IMR-90 (cell line): ENCODE data around the gene PARVB. TPM values are rescaled to one million over a fixed set of nuclear protein-coding genes. Genes with fewer than 3 reads are reported as not detected.

ENCODE experiments used
- ATAC-seq: fragments of 200-7000 bp; cut with Tn5 transposase; 2 replicates; pipeline ENCODE4 v1.9.1; 2020; ENCODE audit warnings: low read depth, mild to moderate bottlenecking, moderate library complexity
- BruUV-seq: library from RNA; stranded (reverse); fragments of 400-500 nt; replicated peaks from 2 replicates; lab custom pipeline; 2021; lab: Mats Ljungman, UMichigan
- CTCF ChIA-PET: fragments of 300-600 bp; formaldehyde crosslinking; extraction: SDS; loops from one replicate; lab custom pipeline; 2021; ENCODE audit warnings: antibody characterized with exemption; lab: Yijun Ruan, JAX
- POLR2A ChIA-PET: fragments of 300-600 bp; sonication (Branson Sonifier 250); formaldehyde crosslinking; loops from one replicate; lab custom pipeline; 2022; ENCODE audit warnings: antibody characterized with exemption; ENCODE audit not compliant: unreplicated experiment; lab: Charles Lee
- DNase-seq: peaks from one replicate; pipeline ENCODE4 v3.0.0; 2013
- H2AFZ ChIP-seq: replicated peaks from 2 replicates; pipeline ENCODE3; 2013; ENCODE audit warnings: low read length, mild to moderate bottlenecking; ENCODE audit not compliant: poor library complexity
- H2AK5ac ChIP-seq: 2 replicates; pipeline ENCODE4 v1.6.1; 2013; ENCODE audit warnings: low read depth, low read length, inconsistent platforms
- H2AK9ac ChIP-seq: replicated peaks from 2 replicates; pipeline ENCODE3; 2013; ENCODE audit warnings: mild to moderate bottlenecking, low read depth, low read length, moderate library complexity; ENCODE audit not compliant: poor library complexity
- H2BK120ac ChIP-seq: 2 replicates; pipeline ENCODE4 v1.6.1; 2013; ENCODE audit warnings: low read depth, low read length, inconsistent platforms
- H2BK15ac ChIP-seq: 3 replicates; pipeline ENCODE4 v1.6.1; 2013; ENCODE audit warnings: low read depth, low read length, inconsistent platforms
- H2BK20ac ChIP-seq: 2 replicates; pipeline ENCODE4 v1.6.1; 2013; ENCODE audit warnings: low read depth, mild to moderate bottlenecking, inconsistent platforms, low read length, moderate library complexity
- H2BK5ac ChIP-seq: 2 replicates; pipeline ENCODE4 v1.6.1; 2013; ENCODE audit warnings: mild to moderate bottlenecking, low read depth, low read length, inconsistent platforms; ENCODE audit not compliant: poor library complexity, severe bottlenecking
- H3K14ac ChIP-seq: replicated peaks from 2 replicates; pipeline ENCODE4 v1.6.1; 2013; ENCODE audit warnings: low read depth, low read length, inconsistent platforms
- H3K18ac ChIP-seq: 2 replicates; pipeline ENCODE4 v1.6.1; 2013; ENCODE audit warnings: low read depth, low read length, control low read depth
- H3K23ac ChIP-seq: 2 replicates; pipeline ENCODE4 v1.6.1; 2013; ENCODE audit warnings: low read depth, low read length, inconsistent platforms
- H3K27ac ChIP-seq: 2 replicates; pipeline ENCODE4 v1.5.1; 2013; ENCODE audit warnings: mild to moderate bottlenecking, control low read depth, low read length; ENCODE audit not compliant: insufficient read depth
- H3K27me3 ChIP-seq: 2 replicates; pipeline ENCODE4 v1.6.1; 2013; ENCODE audit warnings: low read length; ENCODE audit not compliant: control insufficient read depth, insufficient read depth
- H3K36me3 ChIP-seq: 2 replicates; pipeline ENCODE4 v1.6.1; 2013; ENCODE audit warnings: low read length, mixed read lengths; ENCODE audit not compliant: control insufficient read depth, insufficient read depth
- H3K4ac ChIP-seq: 2 replicates; pipeline ENCODE4 v1.6.1; 2013; ENCODE audit warnings: low read depth, low read length, inconsistent platforms
- H3K4me1 ChIP-seq: 2 replicates; pipeline ENCODE4 v1.6.1; 2013; ENCODE audit warnings: low read length, mixed read lengths; ENCODE audit not compliant: control insufficient read depth, insufficient read depth
- H3K4me2 ChIP-seq: 2 replicates; pipeline ENCODE4 v1.6.1; 2013; ENCODE audit warnings: low read depth, mild to moderate bottlenecking, control low read depth, low read length, moderate library complexity
- H3K4me3 ChIP-seq: 2 replicates; pipeline ENCODE4 v1.5.1; 2013; ENCODE audit warnings: low read depth, mild to moderate bottlenecking, control low read depth, low read length, moderate library complexity; ENCODE audit not compliant: insufficient read depth
- H3K56ac ChIP-seq: 2 replicates; pipeline ENCODE4 v1.6.1; 2013; ENCODE audit warnings: low read length, inconsistent platforms; ENCODE audit not compliant: insufficient read depth; ENCODE audit errors: extremely low read depth
- H3K79me1 ChIP-seq, 2 experiments: 2 replicates each; pipeline ENCODE4 v1.6.1; 2013; ENCODE audit warnings: low read length in 2 of 2, inconsistent platforms in 1 of 2, low read depth in 1 of 2
- H3K9ac ChIP-seq: 2 replicates; pipeline ENCODE4 v1.6.1; 2013; ENCODE audit warnings: low read depth, low read length, control low read depth
- H3K9me1 ChIP-seq: 2 replicates; pipeline ENCODE4 v1.6.1; 2013; ENCODE audit warnings: low read length, inconsistent platforms; ENCODE audit not compliant: insufficient read depth
- H3K9me3 ChIP-seq: 2 replicates; pipeline ENCODE4 v1.6.1; 2013; ENCODE audit warnings: low read length; ENCODE audit not compliant: control insufficient read depth, insufficient read depth
- H4K20me1 ChIP-seq: 2 replicates; pipeline ENCODE4 v1.6.1; 2013; ENCODE audit warnings: low read length, inconsistent platforms; ENCODE audit not compliant: insufficient read depth
- H4K5ac ChIP-seq: 2 replicates; pipeline ENCODE4 v1.6.1; 2013; ENCODE audit warnings: mild to moderate bottlenecking, low read depth, low read length, control low read depth
- H4K8ac ChIP-seq, 2 experiments: 2 replicates each; pipeline ENCODE4 v1.6.1; 2013; ENCODE audit warnings: low read depth in 2 of 2, low read length in 2 of 2, control low read depth in 1 of 2, inconsistent platforms in 1 of 2
- H4K91ac ChIP-seq: 2 replicates; pipeline ENCODE4 v1.6.1; 2013; ENCODE audit warnings: low read depth, low read length, inconsistent platforms; ENCODE audit not compliant: insufficient read depth
- CEBPB ChIP-seq: IDR thresholded peaks from 2 replicates; pipeline ENCODE4 v1.6.1; 2012; ENCODE audit warnings: low read depth, low read length, improper control_type of control experiment
- FOS ChIP-seq: fragments of 150-350 bp; IDR thresholded peaks from 2 replicates; pipeline ENCODE4 v1.6.1; 2016; ENCODE audit warnings: low read depth, low read length
- MAFK ChIP-seq: IDR thresholded peaks from 2 replicates; pipeline ENCODE4 v1.6.1; 2012; ENCODE audit warnings: low read depth, low read length, improper control_type of control experiment
- SMC3 ChIP-seq: fragments of 150-350 bp; IDR thresholded peaks from 2 replicates; pipeline ENCODE4 v1.6.1; 2016; ENCODE audit warnings: low read depth, mild to moderate bottlenecking, antibody characterized with exemption, low read length, moderate library complexity
- WGBS, 2 experiments: methylation state at CpG; one replicate each; pipeline versions ENCODE4 v1.1.5 to v1.1.7; 2013; ENCODE audit warnings: missing lambda C conversion rate in 2 of 2; ENCODE audit not compliant: insufficient read length in 1 of 2; ENCODE audit errors: extremely low coverage in 2 of 2; 5-methylcytosine and 5-hydroxymethylcytosine counted together
- dilution Hi-C: fragments of 300-500 bp; cut with HindIII; formaldehyde crosslinking; loops from one replicate; pipeline ENCODE4 v1.14.3; 2018; ENCODE audit warnings: low sequenced_read_pairs; ENCODE audit not compliant: unreplicated experiment
- in situ Hi-C: fragments of 300-500 bp; cut with MboI; formaldehyde crosslinking; loops from 3 replicates; pipeline ENCODE4 v1.14.3; 2019; ENCODE audit warnings: low sequenced_read_pairs, inconsistent platforms, mixed read lengths
- intact Hi-C: fragments of 100-400 bp; cut with micrococcal nuclease; formaldehyde crosslinking; loops from 2 replicates; pipeline ENCODE4 v1.10.0; 2022
- polyA plus RNA-seq, 3 experiments: library from polyadenylated mRNA; depleted of rRNA; stranded (reverse); fragments of >200 nt; gene quantifications; 2 replicates each; pipeline ENCODE4 v1.2.3, GENCODE V29; 2012; ENCODE audit warnings: low replicate concordance in 1 of 3
- total RNA-seq: library from RNA; depleted of rRNA; stranded (reverse); fragments of >200 nt; gene quantifications from 2 replicates; pipeline ENCODE4 v1.2.3, GENCODE V29; 2012

Gene PARVB
- total and polyA plus RNA-seq, 2 of the 4 experiments (the other 2 are of a cell fraction), result 44.3 to 53.9 TPM

DNA sequence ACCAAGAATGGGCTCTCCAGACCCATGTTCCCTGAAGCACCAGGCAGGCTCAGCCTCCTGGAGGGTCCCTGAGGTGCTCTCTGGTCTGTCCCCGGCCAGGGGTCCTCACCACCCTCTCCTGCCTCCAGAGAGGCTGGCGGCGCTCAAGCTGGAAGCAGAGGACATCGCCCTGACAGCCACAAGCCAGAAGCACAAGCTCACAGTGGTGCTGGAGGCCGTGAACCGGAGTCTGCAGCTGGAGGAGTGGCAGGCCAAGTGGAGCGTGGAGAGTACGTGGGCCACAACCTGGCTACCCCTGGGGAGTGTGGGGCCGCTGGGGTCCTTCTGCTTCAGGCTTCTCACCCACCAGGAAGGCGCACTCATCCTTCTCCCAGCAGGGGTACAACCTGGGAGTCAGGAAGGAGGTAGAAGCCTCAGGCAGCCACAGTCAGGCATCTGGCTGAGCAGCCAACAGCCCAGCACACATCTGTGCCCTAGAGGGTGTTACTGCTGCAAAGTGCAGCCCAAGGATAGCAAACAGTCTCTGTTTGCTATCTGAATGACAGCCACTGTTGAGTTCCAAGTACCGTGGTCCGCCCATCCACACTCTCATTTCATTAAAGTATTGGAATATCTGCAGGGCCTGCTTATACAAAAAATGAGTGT lies 165.0 kb downstream of the PARVB start:
- BruUV-seq, result no TSS peak
- H2AK9ac ChIP-seq, result no peak overlapping the region
- H3K36me3 ChIP-seq, result no peaks in the 10 kb centered on the region
- no peak overlapping the region for H3K56ac ChIP-seq
- H3K79me1 ChIP-seq, result no peaks in the 10 kb centered on the region
- H3K9me3 ChIP-seq, result no peaks in the 10 kb centered on the region
- no peak overlapping the region for H2AK5ac ChIP-seq
- H4K20me1 ChIP-seq, result no peaks in the 10 kb centered on the region
- H3K14ac ChIP-seq, result no peak overlapping the region
- no peak overlapping the region for H2BK15ac ChIP-seq
- in situ Hi-C loops (no loop called here), intact Hi-C loops (no loop called here), dilution Hi-C loops (no loop called here)
- WGBS, 2 experiments, result no CpG with 5 or more reads among the region's 12 CpGs
- DNase-seq, result no peak
- H3K4me2 ChIP-seq, result no peak overlapping the region
- no peak overlapping the region for H3K4me3 ChIP-seq
- H3K4me1 ChIP-seq, result peaks cover 2% of the 10 kb centered on the region; the same call in 1 of the 2 replicates
- no peak overlapping the region for H4K5ac ChIP-seq
- no peak for ATAC-seq
- H4K91ac ChIP-seq, result no peak overlapping the region
- no peak overlapping the region for H2BK5ac ChIP-seq
- H3K18ac ChIP-seq, result no peak overlapping the region
- no peak overlapping the region for H3K23ac ChIP-seq
- H3K9ac ChIP-seq, result no peak overlapping the region
- no peak overlapping the region for H2AFZ ChIP-seq
- no peak overlapping the region for H2BK20ac ChIP-seq
- H3K27ac ChIP-seq, result no peak overlapping the region
- no peak overlapping the region for H2BK120ac ChIP-seq
- no peaks in the 10 kb centered on the region for H3K9me1 ChIP-seq
- CTCF ChIA-PET, result no interaction called here
- POLR2A ChIA-PET, result interaction anchor here (0.6 kb wide), 1 partner anchor 10 kb away, joined by 4 read pairs; no protein-coding TSS in a partner anchor
- no peak for TF ChIP-seq FOS
- no peak for TF ChIP-seq CEBPB
- TF ChIP-seq SMC3, result no peak
- TF ChIP-seq MAFK, result no peak
- no peak overlapping the region for H4K8ac ChIP-seq
- no peak overlapping the region for H3K4ac ChIP-seq
- peaks cover 32% of the 10 kb centered on the region for H3K27me3 ChIP-seq
